RKO (cell line): ENCODE results near the gene MTERF1.
"Not testable (repeated sequence)": the region's sequence is repeated elsewhere in the genome, so short reads cannot be mapped to it uniquely, and the experiment has no call there.

Experiments
- DNase-seq: peaks from one replicate; pipeline ENCODE4 v3.0.0-alpha.2; 2016; ENCODE audit warnings: low spot score

The MTERF1 gene

GRCh38 chr7:91880413-91881241 lies at the start of gene MTERF1:
Gene MTERF1, minus strand, starts transcription at chr7:91880702. Its CDS starts 619 bp downstream, at chr7:91880083.
- no peak for DNase-seq

DNA sequence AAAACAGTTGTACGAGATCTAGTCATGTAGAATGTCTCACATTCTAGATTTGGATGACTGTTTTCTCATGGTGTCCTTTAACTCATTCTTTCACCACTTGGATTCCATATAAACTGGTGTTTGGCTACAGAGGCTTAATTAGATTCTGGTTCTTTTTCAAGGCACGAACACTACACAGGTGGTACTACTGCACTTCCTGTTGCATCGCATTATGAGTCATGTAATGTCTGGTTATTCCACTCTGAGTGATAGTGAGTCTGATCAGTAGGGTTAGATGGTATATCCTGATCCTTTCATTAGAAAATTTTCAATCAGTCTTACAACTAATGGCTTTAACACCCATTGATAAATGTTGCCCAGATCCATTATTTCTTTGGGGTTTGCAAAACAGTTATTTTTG lies 49.0 kb upstream of the MTERF1 start:
- DNase-seq = peak; percentile 66

DNA sequence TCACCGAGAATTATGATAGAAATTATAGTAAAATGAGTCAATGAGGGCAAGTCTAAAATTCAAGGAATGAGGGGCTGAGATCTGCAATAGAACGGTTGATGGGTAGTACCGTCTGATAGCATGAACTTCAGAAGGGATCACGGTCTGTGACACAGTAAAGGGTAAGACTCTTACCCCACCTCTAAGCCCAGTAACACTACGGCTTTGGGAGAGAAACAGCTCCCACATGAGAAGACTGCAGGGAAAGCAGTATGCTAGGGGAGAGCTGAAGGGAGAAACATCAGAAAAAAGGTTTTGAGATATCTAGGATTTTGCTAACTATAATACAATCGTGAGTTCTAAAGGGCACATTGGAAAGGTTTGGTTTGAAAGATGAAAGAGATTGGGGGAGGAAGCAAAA lies 47.4 kb upstream of the MTERF1 start:
- DNase-seq = no peak

DNA sequence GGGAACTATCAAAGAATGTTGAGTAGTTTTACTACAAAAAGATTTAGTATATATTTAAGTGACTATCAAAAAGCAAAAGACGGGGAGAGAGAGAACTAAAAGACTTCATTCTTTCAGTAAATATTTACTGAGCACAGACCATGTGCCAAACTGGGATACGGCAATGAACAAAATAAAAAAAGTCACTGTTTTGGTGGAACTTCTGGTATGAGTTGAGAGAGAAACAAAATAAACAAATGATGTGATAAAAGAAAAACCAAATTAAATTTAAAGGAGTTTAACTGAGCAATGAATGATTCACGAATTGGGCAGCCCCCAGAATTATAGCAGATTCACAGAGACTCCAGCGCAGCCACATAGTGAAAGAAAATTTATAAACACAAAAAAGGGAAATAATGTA lies 42.4 kb upstream of the MTERF1 start:
- no peak for DNase-seq

GRCh38 chr7:91918356-91918755 lies 37.9 kb upstream of the MTERF1 start:
- DNase-seq = no peak

DNA sequence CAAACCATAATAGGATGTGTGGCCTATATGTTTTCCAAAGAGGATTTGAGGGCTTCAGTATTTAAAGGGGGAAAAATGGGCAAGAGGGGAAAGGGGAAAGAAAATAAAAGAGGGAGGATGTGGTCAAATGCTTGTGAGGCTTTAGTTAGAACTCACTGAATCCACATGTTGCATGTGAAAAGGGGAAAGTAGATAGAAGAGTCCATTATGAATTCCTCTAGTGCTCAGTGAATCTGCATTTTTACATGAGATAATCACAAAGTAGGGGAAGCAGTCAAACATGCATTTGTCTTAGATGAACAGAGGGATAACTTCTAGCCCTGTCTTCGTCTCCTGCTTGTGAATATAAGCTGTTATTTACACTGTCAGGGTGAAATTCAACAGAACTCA lies 35.5 kb upstream of the MTERF1 start:
- no peak for DNase-seq

GRCh38 chr7:91915401-91916050 lies 35.0 kb upstream of the MTERF1 start:
- DNase-seq = no peak

DNA sequence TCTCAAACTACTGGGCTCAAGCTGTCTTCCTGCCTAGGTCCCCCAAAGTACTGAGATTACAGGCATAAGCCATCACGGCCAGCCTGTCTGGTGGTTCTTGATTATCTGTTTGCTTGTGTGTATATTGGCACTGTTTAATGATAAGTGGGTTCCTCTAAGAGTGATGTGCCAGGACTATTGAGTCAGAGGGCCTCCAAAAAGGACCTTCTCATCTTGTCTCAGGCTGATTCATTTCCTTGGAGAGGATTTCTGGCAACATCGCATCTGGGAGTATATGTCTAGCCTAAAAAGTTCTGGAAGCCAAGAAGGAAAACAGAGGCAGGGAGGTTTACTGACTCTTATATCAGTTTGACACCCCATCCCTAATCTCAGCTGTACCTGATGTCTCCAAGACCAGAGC lies 33.1 kb upstream of the MTERF1 start:
- no peak for DNase-seq

- no peak for DNase-seq
Observed at GRCh38 chr7:91912494-91912893, 32.0 kb upstream of the MTERF1 start.

DNA sequence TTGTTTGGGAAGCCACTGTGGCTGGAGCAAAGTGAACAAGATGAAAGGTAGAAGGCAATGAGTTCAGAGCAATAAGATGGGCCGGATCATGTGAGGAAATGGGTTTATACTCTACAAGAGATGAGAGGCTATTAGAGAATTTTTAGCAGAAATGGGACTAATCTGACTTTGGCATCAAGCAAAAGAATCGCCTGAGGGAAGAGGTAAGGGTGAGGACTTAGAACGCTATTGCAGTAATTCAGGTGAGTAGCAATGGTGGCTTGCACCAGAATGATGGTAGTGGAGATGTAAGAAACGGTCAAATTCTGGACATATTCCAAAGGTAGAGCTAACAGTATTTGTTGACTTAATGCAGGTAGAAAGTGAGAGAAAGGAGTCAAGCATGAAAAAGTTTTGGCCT lies 30.6 kb upstream of the MTERF1 start:
- DNase-seq = no peak

- no peak for DNase-seq
Observed at GRCh38 chr7:91910171-91910570, 29.7 kb upstream of the MTERF1 start.

GRCh38 chr7:91899563-91899962 lies 19.1 kb upstream of the MTERF1 start:
- DNase-seq = no peak

GRCh38 chr7:91898240-91898992 lies 17.9 kb upstream of the MTERF1 start:
- DNase-seq = no peak

- DNase-seq = no peak
Observed at GRCh38 chr7:91894781-91895480, 14.4 kb upstream of the MTERF1 start.

GRCh38 chr7:91893699-91894098 lies 13.2 kb upstream of the MTERF1 start:
- not testable (repeated sequence) for DNase-seq

- DNase-seq = no peak
Observed at GRCh38 chr7:91892821-91893340, 12.4 kb upstream of the MTERF1 start.

GRCh38 chr7:91892099-91892705 lies 11.7 kb upstream of the MTERF1 start:
- DNase-seq = no peak

DNA sequence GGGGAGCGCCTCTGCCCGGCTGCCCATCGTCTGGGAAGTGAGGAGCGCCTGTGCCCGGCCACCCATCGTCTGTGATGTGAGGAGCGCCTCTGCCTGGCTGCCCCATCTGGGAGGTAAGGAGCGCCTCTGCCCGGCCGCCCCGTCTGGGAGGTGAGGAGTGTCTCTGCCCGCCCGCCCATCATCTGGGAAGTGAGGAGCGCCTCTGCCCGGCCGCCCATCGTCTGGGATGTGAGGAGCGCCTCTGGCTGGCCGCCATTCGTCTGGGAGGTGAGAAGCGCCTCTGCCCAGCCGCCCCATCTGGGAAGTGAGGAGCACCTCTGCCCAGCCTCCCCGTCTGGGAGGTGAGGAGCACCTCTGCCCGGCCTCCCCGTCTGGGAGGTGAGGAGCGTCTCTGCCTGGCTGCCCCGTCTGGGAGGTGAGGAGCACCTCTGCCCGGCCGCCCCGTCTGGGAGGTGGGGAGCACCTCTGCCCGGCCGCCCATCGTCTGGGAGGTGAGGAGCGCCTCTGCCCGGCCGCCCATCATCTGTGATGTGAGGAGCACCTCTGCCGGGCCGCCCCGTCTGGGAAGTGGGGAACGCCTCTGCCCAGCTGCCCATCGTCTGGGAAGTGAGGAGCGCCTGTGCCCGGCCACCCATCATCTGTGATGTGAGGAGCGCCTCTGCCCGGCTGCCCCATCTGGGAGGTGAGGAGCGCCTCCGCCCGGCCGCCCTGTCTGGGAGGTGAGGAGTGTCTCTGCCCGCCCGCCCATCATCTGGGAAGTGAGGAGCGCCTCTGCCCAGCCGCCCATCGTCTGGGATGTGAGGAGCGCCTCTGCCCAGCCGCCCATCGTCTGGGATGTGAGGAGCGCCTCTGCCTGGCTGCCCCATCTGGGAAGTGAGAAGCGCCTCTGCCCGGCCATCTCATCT lies 8.0 kb upstream of the MTERF1 start:
- DNase-seq = not testable (repeated sequence)

DNA sequence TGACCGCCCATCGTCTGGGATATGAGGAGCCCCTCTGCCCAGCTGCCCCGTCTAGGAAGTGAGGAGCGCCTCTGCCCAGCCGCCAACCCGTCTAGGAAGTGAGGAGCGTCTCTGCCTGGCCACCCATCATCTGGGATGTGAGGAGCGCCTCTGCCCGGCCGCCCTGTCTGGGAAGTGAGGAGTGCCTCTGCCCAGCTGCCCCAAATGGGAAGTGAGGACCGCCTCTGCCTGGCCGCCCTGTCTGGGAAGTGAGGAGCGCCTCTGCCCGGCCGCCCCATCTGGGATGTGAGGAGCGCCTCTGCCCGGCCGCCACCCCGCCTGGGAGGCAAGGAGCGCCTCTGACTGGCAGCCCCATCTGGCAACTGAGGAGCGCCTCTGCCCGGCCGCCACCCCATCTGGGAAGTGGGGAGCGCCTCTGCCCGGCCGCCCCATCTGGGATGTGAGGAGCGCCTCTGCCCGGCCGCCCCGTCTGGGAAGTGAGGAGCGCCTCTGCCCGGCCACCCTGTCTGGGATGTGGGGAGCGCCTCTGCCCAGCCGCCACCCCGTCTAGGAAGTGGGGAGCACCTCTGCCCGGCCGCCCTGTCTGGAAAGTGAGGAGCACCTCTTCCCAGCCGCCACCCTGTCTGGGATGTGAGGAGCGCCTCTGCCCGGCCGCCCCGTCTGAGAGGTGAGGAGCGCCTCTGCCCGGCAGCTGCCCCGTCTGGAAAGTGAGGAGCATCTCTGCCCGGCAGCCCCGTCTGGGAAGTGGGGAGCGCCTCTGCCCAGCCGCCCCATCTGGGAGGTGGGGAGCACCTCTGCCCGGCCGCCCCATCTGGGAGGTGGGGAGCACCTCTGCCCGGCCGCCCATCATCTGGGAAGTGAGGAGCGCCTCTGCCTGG lies 7.1 kb upstream of the MTERF1 start:
- DNase-seq = not testable (repeated sequence)
